Measurements from ENCODE around the gene ZNF880.

ZNF880 gene

GRCh38 chr19:52343548-52343947 lies 26.2 kb upstream of the ZNF880 start:
- FAIRE-seq, result peak; percentile 77
- DNase-seq (ENCODE audit: insufficient read length, low spot score), result peak; percentile 52
- TF ChIP-seq CTCF (IDR thresholded peaks at IDR 0.05; ENCODE audit: insufficient read depth, missing control alignments), result peak; percentile 57

- no peak for FAIRE-seq
- no peak for TF ChIP-seq CTCF (IDR thresholded peaks at IDR 0.05; ENCODE audit: insufficient read depth, missing control alignments)
- DNase-seq (ENCODE audit: insufficient read length, low spot score), result no peak
Observed at GRCh38 chr19:52345162-52345561, 24.6 kb upstream of the ZNF880 start.

- DNase-seq (ENCODE audit: insufficient read length, low spot score), result no peak
- FAIRE-seq, result no peak
- peak; percentile 25 for TF ChIP-seq CTCF (IDR thresholded peaks at IDR 0.05; ENCODE audit: insufficient read depth, missing control alignments)
Observed at GRCh38 chr19:52351512-52351911, 18.2 kb upstream of the ZNF880 start.

- TF ChIP-seq CTCF (IDR thresholded peaks at IDR 0.05; ENCODE audit: insufficient read depth, missing control alignments), result no peak
- FAIRE-seq (no peak), DNase-seq (ENCODE audit: insufficient read length, low spot score) (no peak)
Observed at GRCh38 chr19:52366414-52366824, 3.3 kb upstream of the ZNF880 start.

- TF ChIP-seq CTCF (IDR thresholded peaks at IDR 0.05; ENCODE audit: insufficient read depth, missing control alignments), result no peak
- FAIRE-seq (no peak), DNase-seq (ENCODE audit: insufficient read length, low spot score) (no peak)
Observed at GRCh38 chr19:52370341-52370710, 603 bp downstream of the ZNF880 start.

- peak; percentile 23 for TF ChIP-seq CTCF (IDR thresholded peaks at IDR 0.05; ENCODE audit: insufficient read depth, missing control alignments)
Observed at GRCh38 chr19:52391135-52391534, 21.4 kb downstream of the ZNF880 start.

GRCh38 chr19:52397310-52398080 lies 27.8 kb downstream of the ZNF880 start, which contains the start of gene ZNF528:
Gene ZNF528, plus strand, starts transcription at chr19:52397849. Its CDS starts 4,165 bp downstream, at chr19:52402014.
- DNase-seq (ENCODE audit: insufficient read length, low spot score) (peak; percentile 78), FAIRE-seq (no peak)
- TF ChIP-seq CTCF (IDR thresholded peaks at IDR 0.05; ENCODE audit: insufficient read depth, missing control alignments), result no peak

More at GRCh38 chr19:52391135-52391534, 21.4 kb downstream of the ZNF880 start:
- DNase-seq (ENCODE audit: insufficient read length, low spot score) (no peak), FAIRE-seq (no peak)

All from D721Med (cell line).